Testis (tissue), 3 donors: Measurements from ENCODE around the gene PNPLA1. TPM values are rescaled to one million over a fixed set of nuclear protein-coding genes. Genes with fewer than 3 reads are reported as not detected.

ENCODE experiments used
- DNase-seq: peaks from one replicate; pipeline ENCODE4 v3.0.0-alpha.2; 2019
- H3K27ac ChIP-seq, 2 donors: fragments of 200-600 bp; sonication (generic); one replicate each; pipeline ENCODE4 v1.5.1; 2019
- H3K27me3 ChIP-seq: fragments of 200-600 bp; sonication (generic); one replicate; pipeline ENCODE4 v1.5.1; 2019
- H3K36me3 ChIP-seq: fragments of 200-600 bp; sonication (generic); one replicate; pipeline ENCODE4 v1.5.1; 2017; ENCODE audit warnings: low read depth; ENCODE audit errors: missing control alignments
- H3K4me1 ChIP-seq: fragments of 200-600 bp; sonication (generic); one replicate; pipeline ENCODE4 v1.5.1; 2019
- H3K4me3 ChIP-seq, 2 donors: fragments of 200-600 bp; sonication (generic); one replicate each; pipeline ENCODE4 v1.5.1; 2017 to 2019
- H3K9me3 ChIP-seq: fragments of 200-600 bp; sonication (generic); one replicate; pipeline ENCODE4 v1.5.1; 2017
- POLR2A ChIP-seq: fragments of 450-650 bp; IDR thresholded peaks from one replicate; pipeline ENCODE4 v1.6.1; 2017; ENCODE audit warnings: antibody characterized with exemption, mild to moderate bottlenecking, moderate library complexity
- WGBS, 2 donors: methylation state at CpG; one replicate each; pipeline ENCODE4 v1.1.5; 2018; 5-methylcytosine and 5-hydroxymethylcytosine counted together
- intact Hi-C: fragments of 100-400 bp; cut with DNase I; formaldehyde crosslinking; loops from one replicate; pipeline ENCODE4 v1.15.1; 2023; ENCODE audit warnings: low total_unique reads
- polyA plus RNA-seq: library from polyadenylated mRNA; stranded (reverse); fragments of 350-450 nt; fragmentation: Illumina TruSeq; extraction: RNeasy Lipid Tissue Mini Kit (QIAGEN cat#74804); gene quantifications from one replicate; pipeline ENCODE4 v1.2.3, GENCODE V29; 2014; ENCODE audit warnings: low read depth, low replicate concordance; ENCODE audit not compliant: insufficient read depth
- total RNA-seq, 2 donors: library from RNA; depleted of rRNA; stranded (reverse); fragments of >200 nt; gene quantifications; one replicate each; pipeline ENCODE4 v1.2.3, GENCODE V29; 2016
- TF ChIP-seq, protein P1 (sequence below), 3 experiments: fragments of 450-650 bp in 2 of 3; fragments of 200-600 bp in 1 of 3; sonication (generic) in 1 of 3; IDR thresholded peaks; one replicate each; pipeline ENCODE4 v1.5.1; 2016 to 2019; ENCODE audit warnings: antibody characterized with exemption in 3 of 3, mild to moderate bottlenecking in 2 of 3, moderate library complexity in 1 of 3

Gene PNPLA1
- total and polyA plus RNA-seq, 3 donors from 2014 or later: 2.1 to 3.5 (median 2.4) TPM

DNA sequence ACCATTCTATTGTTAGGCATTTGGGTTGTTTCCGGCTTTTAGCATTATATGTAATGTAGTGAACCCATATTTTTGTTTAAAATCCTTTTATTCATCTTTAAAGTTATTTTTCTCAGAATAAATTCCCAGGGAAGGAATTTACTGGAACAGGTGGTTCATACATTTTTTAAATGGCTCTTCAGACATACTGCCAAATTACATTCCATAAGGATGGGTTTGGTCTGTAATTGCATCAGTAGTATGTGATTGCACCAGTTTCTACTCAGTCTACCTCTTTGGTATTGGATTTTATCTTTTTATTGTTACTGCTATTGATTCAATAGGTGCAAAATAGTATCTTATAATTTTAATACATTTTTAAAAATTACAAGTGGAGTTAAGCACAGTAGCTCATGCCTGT lies 46.2 kb upstream of the PNPLA1 start:
- Histone ChIP-seq H3K27ac (no peak overlapping the region), H3K27me3 (no peaks in the 10 kb centered on the region), H3K4me3 (no peak overlapping the region), H3K4me1 (peaks cover 16% of the 10 kb centered on the region), H3K9me3 (no peaks in the 10 kb centered on the region), H3K36me3 (no peaks in the 10 kb centered on the region)
- 79 to 82% methylated on average over 1 of the region's 1 CpG for WGBS, 2 donors
- DNase-seq: no peak
- intact Hi-C loops: no loop called here
- TF ChIP-seq, protein P1, sequence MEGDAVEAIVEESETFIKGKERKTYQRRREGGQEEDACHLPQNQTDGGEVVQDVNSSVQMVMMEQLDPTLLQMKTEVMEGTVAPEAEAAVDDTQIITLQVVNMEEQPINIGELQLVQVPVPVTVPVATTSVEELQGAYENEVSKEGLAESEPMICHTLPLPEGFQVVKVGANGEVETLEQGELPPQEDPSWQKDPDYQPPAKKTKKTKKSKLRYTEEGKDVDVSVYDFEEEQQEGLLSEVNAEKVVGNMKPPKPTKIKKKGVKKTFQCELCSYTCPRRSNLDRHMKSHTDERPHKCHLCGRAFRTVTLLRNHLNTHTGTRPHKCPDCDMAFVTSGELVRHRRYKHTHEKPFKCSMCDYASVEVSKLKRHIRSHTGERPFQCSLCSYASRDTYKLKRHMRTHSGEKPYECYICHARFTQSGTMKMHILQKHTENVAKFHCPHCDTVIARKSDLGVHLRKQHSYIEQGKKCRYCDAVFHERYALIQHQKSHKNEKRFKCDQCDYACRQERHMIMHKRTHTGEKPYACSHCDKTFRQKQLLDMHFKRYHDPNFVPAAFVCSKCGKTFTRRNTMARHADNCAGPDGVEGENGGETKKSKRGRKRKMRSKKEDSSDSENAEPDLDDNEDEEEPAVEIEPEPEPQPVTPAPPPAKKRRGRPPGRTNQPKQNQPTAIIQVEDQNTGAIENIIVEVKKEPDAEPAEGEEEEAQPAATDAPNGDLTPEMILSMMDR (IDR thresholded peaks at IDR 0.05): no peak
- TF ChIP-seq POLR2A: no peak

DNA sequence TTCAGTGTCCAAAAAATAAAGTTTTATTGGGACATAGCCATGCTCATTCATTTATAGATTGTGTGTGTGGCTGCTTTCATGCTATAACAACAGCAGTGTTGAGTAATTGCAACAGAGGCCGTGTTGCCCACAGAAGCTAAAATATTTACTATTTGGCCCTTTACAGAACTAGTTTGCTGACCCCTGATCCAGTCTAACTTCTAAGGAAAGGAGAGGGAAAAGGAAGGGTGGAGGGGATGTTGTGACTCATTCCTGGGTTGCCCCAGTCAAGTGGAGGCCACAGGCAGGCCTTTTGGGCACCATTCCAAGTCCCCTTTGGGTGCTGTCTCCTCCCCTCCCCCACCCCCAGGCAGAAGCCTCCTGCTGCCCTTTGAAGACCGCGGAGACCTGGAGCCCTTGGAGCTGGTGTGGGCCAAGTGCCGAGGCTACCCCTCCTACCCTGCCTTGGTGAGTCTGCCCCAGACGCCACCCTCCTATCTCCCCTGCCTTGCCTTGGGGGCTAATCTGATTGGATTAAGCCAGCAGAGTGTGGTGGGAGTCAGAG lies 44.9 kb upstream of the PNPLA1 start:
- no peaks in the 10 kb centered on the region for H3K36me3 ChIP-seq
- peaks cover 4% of the 10 kb centered on the region for H3K4me1 ChIP-seq
- no peaks in the 10 kb centered on the region for H3K9me3 ChIP-seq
- intact Hi-C loops: no loop called here
- DNase-seq: no peak
- H3K4me3 ChIP-seq: no peak overlapping the region
- H3K27ac ChIP-seq: no peak overlapping the region
- H3K27me3 ChIP-seq: no peaks in the 10 kb centered on the region
- TF ChIP-seq POLR2A: no peak
- TF ChIP-seq, protein P1 (IDR thresholded peaks at IDR 0.05): no peak
- whole genome bisulfite sequencing, 2 donors: 63 to 67% methylated on average over 1 to 5 of the region's 5 CpGs

DNA sequence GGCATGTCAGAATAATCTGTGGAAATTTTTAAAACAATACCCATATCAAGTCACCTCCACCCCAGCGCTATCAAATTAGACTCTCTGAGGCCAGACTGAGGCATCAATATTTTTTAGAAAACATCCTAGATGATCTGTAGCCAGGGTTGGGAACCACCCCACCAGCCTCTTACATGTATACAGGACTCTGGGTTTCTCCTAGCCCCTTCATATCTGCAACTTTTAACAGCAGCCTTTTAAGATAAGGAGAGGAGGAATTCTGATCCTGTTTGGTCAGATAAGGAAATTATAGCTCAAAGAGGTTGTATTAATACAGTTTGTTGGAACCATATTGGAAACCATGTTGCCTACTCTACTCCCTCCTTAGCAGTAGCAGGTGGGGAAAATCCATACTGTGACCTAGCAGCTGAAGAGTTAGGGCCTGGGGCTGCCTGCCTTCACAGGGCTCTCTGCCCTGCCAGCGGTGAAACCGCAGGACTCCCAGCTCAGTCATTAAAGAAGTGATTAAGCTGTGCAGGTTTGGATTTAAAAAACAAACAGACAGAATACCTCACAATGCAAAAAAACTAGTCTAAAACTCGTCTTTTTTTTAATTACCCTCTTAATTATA lies 43.3 kb upstream of the PNPLA1 start:
- Histone ChIP-seq H3K4me1 (peaks cover 4% of the 10 kb centered on the region), H3K36me3 (no peaks in the 10 kb centered on the region), H3K27ac (no peak overlapping the region), H3K9me3 (no peaks in the 10 kb centered on the region), H3K4me3 (no peak overlapping the region), H3K27me3 (no peaks in the 10 kb centered on the region)
- DNase-seq: no peak
- 91 to 92% methylated on average over 4 of the region's 4 CpGs for WGBS, 2 donors
- TF ChIP-seq POLR2A: no peak
- TF ChIP-seq, protein P1 (IDR thresholded peaks at IDR 0.05): no peak
- intact Hi-C loops: no loop called here

DNA sequence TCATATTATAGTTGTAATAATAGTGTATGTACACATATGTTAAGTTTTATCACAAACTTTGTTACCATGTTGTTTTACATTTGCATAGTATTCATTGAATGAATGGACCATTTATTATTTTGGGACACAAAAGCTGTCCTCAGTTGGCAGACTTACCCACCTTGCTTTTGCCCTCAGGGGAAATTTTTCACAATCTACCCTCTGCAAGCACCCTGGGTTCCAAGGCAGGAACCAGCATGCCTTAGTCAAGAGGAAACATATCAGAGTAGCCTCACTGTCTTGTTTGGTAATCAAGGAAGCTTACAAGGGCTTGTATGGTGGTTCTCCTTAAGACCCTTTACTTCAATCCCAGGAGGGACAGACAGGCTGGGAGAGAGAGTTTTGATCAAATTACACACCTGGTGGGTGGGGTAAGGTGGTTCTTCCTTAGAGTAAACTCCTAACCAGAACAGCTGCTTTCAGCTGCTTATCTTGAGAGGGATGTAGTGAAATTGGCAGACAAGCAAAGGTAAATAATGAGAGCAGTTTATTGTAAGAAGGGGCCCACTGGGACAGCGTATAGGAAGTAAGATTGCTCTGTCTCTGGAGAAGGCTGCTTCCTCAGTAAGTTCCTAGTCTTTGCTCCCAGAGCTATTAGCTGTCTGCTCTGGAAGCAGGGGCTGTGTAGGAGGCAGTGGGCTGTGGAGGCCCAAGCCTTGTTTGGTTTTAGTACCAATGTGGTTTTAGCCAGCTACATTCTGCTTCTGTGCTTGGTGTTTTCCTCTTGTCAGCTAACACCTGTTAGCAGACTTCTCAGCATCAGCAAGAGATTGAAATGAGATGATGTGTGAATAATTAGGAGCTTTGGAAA lies 42.3 kb upstream of the PNPLA1 start:
- WGBS, 2 donors: 80 to 83% methylated on average over 1 of the region's 1 CpG

More for the DNA sequence above, 42.3 kb upstream of the PNPLA1 start:
- Histone ChIP-seq H3K4me3 (no peak overlapping the region), H3K27ac (no peak overlapping the region), H3K27me3 (no peaks in the 10 kb centered on the region), H3K4me1 (peaks cover 4% of the 10 kb centered on the region), H3K36me3 (no peaks in the 10 kb centered on the region), H3K9me3 (no peaks in the 10 kb centered on the region)
- no peak for DNase-seq
- TF ChIP-seq, protein P1 (IDR thresholded peaks at IDR 0.05): no peak
- no peak for TF ChIP-seq POLR2A
- intact Hi-C loops: no loop called here
